Activated naive CD4-positive, alpha-beta T cell treated with anti-CD3 and anti-CD28 coated beads, Interleukin-2, amount 10 ng/mL, durations not matched to agents 7 days and 5 days (primary cell): ENCODE results near the gene ARSJ.

Experiments used
- CTCF ChIA-PET: fragments of 350-600 bp; sonication (Branson Sonifier 250); formaldehyde crosslinking; loops from one replicate; lab custom pipeline; 2021; ENCODE audit warnings: antibody characterized with exemption; lab: Charles Lee
- DNase-seq: peaks from one replicate; pipeline ENCODE4 v3.0.0-alpha.2; 2020
- H3K27ac Mint-ChIP-seq: one replicate; pipeline ENCODE4 v1.8.0; 2021; ENCODE audit warnings: mild to moderate bottlenecking, moderate library complexity, mixed read lengths
- H3K27me3 Mint-ChIP-seq: one replicate; pipeline ENCODE4 v1.8.0; 2021; ENCODE audit warnings: mild to moderate bottlenecking, mixed read lengths
- H3K36me3 Mint-ChIP-seq: one replicate; pipeline ENCODE4 v1.8.0; 2021; ENCODE audit warnings: mixed read lengths
- H3K4me1 Mint-ChIP-seq: one replicate; pipeline ENCODE4 v1.8.0; 2021; ENCODE audit warnings: mixed read lengths
- H3K4me3 Mint-ChIP-seq: one replicate; pipeline ENCODE4 v1.8.0; 2021; ENCODE audit warnings: mild to moderate bottlenecking, moderate library complexity, mixed read lengths
- H3K9me3 Mint-ChIP-seq: one replicate; pipeline ENCODE4 v1.8.0; 2021; ENCODE audit warnings: mixed read lengths

ARSJ gene

DNA sequence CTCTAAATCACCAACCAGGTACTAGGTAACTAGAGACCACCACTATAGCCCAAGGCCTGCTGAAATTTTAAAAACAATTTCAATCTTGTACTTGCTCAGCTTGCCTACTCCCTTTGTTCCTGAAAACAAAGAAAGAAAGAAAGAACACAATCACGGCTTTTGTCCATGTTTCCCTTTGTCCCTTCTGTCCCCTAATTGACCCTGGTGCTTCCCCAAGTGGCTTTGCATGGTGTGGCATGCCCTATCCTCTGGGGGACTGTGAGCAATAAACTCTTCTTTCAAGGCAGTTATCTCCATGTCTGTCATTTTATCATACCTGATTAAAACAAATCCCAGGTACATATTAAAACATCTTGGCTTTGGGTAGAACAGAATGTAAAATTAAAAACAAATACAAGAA is 94.8 kb downstream of the ARSJ start:
- Mint-ChIP-seq H3K27me3 (no peaks in the 10 kb centered on the region), H3K36me3 (no peaks in the 10 kb centered on the region), H3K9me3 (peaks cover under 1% of the 10 kb centered on the region), H3K4me1 (no peaks in the 10 kb centered on the region), H3K4me3 (no peak overlapping the region), H3K27ac (no peak overlapping the region)
- DNase-seq: no peak
- CTCF ChIA-PET: interaction anchor here (0.6 kb wide), 1 partner anchor 493 kb away, joined by 3 read pairs; no protein-coding TSS in a partner anchor

DNA sequence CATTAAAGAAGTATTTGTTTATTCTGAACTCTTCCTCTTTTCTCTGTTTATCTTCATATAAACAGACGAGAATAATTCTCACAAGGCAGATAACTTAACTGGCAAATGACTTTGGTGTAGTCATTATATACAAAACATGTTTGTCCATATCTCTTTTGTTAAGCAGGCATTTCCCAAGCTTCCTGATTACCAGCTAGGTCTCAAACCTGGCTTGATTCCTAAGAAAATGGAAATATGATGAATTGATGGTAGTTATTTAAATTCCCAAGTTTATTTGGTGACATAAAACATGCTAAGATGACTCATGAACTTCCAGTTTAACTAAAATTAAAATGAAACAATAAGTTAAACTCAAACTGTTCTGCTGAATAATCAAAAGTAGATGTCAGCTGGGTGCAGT is 96.8 kb downstream of the ARSJ start:
- Mint-ChIP-seq H3K36me3 (no peaks in the 10 kb centered on the region), H3K27me3 (no peaks in the 10 kb centered on the region), H3K4me1 (no peaks in the 10 kb centered on the region), H3K9me3 (no peaks in the 10 kb centered on the region), H3K27ac (no peak overlapping the region), H3K4me3 (no peak overlapping the region)
- DNase-seq: no peak
- CTCF ChIA-PET: no interaction called here

DNA sequence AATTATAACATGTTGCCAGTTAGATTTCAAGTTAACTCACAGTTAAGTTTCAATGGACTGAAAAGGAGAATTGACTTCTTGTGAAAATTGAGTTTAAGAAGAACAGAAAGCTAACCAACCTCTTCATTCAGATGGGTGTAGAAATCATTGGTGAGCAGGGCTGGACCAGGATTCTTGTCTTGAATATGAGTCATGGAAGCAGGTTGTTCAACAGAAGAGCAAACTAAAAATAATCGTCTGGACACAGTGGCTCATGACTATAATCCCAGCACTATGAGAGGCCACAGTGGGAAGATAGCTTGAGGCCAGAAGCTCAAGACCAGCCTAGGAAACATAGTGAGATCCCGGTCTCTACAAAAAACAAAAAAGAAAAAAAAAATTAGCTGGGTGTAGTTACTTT is 98.2 kb downstream of the ARSJ start:
- H3K27me3 Mint-ChIP-seq: no peaks in the 10 kb centered on the region
- H3K9me3 Mint-ChIP-seq: no peaks in the 10 kb centered on the region
- H3K36me3 Mint-ChIP-seq: no peaks in the 10 kb centered on the region
- H3K27ac Mint-ChIP-seq: no peak overlapping the region
- CTCF ChIA-PET: no interaction called here
- no peak for DNase-seq
- H3K4me1 Mint-ChIP-seq: no peaks in the 10 kb centered on the region
- no peak overlapping the region for H3K4me3 Mint-ChIP-seq

DNA sequence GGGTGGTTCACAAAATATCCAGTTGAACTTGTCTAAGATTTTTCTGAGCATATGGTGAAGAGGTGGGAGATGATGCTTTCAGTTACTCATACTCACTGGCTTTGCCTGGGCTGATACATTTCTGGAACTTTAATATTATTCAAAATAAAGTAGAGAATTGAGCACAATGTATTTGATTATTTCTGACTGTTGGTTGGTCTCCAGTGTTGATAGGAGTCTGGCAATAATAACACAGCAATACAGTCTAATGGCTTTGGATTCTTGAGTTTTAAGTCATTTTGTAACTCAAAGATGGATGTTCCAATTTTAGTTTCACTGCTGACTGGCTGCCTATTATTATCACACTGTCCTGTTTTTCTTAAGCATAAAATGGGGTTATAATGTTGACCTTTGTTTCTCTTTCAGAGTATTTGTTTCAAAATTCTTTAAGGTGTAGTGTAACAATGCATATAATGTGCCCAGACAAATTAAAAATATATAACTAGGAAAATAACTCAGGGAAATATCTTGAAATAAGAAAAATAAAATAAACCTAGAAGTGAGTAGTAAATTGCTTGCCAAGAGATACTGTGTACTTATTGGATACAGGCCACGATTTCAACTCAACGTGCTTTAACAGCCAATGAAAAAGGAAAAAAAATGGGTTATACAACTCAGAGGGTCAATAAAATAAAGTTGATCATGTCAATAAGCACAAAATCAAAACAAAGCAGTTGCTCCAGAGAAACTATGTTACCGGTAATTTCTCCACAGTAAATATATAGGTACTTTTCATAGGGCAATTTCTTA is 99.0 kb downstream of the ARSJ start:
- Mint-ChIP-seq H3K4me3 (no peak overlapping the region), H3K36me3 (no peaks in the 10 kb centered on the region), H3K27ac (no peak overlapping the region), H3K9me3 (no peaks in the 10 kb centered on the region), H3K27me3 (no peaks in the 10 kb centered on the region), H3K4me1 (no peaks in the 10 kb centered on the region)
- CTCF ChIA-PET: no interaction called here
- DNase-seq: no peak

DNA sequence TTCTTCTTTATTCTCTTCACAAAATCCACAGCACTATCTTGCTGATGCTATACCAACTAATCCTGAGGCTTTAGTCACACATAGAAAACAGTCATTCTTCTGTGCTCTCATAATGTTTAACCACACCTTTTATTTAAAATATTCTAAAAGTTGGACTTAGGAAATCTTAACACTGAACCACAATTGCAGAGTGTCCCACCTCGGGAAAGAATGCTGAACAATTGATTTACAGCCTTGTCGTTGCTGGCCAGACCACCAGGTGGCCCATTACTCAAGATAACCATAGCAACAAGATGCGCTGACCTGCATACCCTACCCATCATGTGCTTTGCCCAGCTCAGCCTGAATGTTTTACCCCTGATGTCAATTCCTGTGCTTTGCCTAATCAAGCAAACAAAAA is 100.8 kb downstream of the ARSJ start:
- no peaks in the 10 kb centered on the region for H3K36me3 Mint-ChIP-seq
- CTCF ChIA-PET: no interaction called here
- no peaks in the 10 kb centered on the region for H3K27me3 Mint-ChIP-seq
- no peak overlapping the region for H3K4me3 Mint-ChIP-seq
- H3K4me1 Mint-ChIP-seq: peaks cover 2% of the 10 kb centered on the region
- no peaks in the 10 kb centered on the region for H3K9me3 Mint-ChIP-seq
- no peak for DNase-seq
- H3K27ac Mint-ChIP-seq: no peak overlapping the region

DNA sequence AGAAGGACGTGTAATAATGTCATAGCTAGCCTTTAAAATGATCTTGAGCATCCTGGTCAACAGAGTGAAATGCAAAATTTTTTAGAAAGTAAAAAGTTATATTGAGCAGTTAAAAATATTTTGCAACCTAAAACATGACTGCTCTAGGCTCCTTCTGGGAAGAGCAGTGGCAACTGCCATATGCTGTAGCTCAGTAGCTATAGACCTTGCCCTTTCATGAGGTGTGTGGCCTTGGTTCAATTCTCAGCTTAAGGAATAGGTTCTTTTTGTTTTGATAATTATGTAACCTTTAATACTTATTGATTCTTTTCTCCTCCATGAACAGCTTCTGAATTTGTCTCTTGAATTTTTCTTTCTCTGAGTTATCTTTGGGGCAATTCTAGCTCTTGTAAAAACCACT is 105.0 kb downstream of the ARSJ start:
- peaks cover 7% of the 10 kb centered on the region for H3K36me3 Mint-ChIP-seq
- peaks cover 11% of the 10 kb centered on the region for H3K9me3 Mint-ChIP-seq
- CTCF ChIA-PET: no interaction called here

DNA sequence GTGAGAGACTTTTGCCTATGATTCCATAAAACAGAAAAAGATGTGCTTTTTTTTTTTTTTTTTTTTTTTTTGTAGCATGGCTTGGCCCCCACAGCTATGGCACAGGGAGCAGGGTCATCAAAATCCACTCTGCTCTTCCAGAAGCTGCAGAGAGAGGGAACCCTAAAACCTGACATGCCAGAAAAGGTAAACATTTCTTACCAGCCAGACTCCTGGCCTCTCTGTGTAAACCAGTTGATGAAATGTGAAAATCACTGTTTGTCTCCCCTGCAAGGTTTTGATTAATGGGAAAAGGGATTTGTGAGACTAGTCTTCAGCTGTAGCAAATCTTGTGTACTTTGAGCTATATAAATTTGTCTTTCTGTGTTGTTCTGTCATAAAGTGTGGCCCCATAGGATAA is 105.9 kb downstream of the ARSJ start:
- Mint-ChIP-seq H3K4me1 (peaks cover 9% of the 10 kb centered on the region), H3K4me3 (no peak overlapping the region), H3K36me3 (peaks cover 7% of the 10 kb centered on the region), H3K27ac (no peak overlapping the region), H3K9me3 (peaks cover 11% of the 10 kb centered on the region), H3K27me3 (no peaks in the 10 kb centered on the region)
- DNase-seq: no peak
- CTCF ChIA-PET: no interaction called here

More for the DNA sequence above, 105.0 kb downstream of the ARSJ start:
- Mint-ChIP-seq H3K27me3 (no peaks in the 10 kb centered on the region), H3K4me1 (peaks cover 9% of the 10 kb centered on the region), H3K4me3 (no peak overlapping the region), H3K27ac (no peak overlapping the region)
- no peak for DNase-seq

DNA sequence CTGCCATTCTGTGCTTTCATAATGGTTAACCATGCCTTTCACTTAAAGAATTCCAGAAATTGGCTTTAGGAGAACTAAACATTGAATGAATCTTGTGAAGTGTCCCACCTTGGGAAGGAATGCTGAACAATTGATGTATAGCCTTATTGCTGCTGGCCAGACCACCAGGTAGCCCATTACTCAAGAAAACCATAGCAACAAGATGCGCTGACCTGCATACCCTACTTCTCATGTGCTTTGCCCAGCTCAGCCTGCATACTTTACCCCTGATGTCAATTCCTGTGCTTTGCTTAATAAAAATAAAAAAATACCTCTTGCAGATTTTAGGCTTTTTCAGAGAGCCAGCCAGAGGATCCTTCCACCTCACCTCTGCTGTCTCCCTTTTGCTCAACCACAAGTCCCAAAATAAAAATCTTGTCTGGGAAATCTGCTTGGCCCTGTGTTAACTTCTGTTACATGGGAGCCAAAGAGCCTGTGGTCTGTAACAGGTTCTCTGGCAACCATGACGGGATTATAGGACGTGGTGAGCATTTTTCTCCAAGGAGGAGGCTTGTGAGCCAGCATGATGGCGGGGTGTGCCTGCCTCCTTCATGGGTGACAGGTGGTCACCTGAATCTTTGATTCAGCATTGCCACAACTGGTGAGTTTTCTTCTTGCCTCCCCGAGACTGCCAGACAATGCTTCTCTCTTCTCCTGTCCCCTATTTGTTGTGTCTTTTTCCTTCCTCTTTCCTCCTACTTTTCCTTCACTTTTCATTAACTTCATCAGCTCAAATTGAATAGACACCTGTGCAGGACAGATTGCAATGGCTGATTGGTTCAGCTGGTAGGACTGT is 106.8 kb downstream of the ARSJ start:
- no peak overlapping the region for H3K4me3 Mint-ChIP-seq

DNA sequence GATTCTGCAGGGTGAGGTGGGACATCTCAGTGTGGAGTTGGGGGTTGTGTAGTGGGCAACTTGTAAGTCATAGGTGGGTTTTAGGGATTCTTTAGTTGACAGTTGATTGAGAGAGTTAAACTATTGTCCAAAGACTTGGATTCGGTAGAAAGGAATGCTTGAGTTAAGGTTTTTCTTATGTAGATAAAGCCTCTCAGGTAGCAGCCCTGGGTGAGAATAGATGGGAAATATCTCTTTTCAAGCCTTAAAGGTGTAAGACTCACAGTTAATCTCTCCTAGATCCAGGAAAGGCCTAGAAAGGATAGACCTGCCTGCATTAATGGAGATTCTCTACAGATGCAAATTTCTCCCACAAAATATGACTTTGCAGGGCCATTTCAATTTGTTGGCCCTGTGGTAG is 108.4 kb downstream of the ARSJ start:
- Mint-ChIP-seq H3K4me3 (no peak overlapping the region), H3K27me3 (no peaks in the 10 kb centered on the region), H3K36me3 (peaks cover 7% of the 10 kb centered on the region), H3K9me3 (peaks cover 11% of the 10 kb centered on the region), H3K4me1 (peaks cover 9% of the 10 kb centered on the region), H3K27ac (no peak overlapping the region)
- CTCF ChIA-PET: no interaction called here
- no peak for DNase-seq

More for the DNA sequence above, 106.8 kb downstream of the ARSJ start:
- Mint-ChIP-seq H3K36me3 (peaks cover 7% of the 10 kb centered on the region), H3K4me1 (peaks cover 9% of the 10 kb centered on the region), H3K27me3 (no peaks in the 10 kb centered on the region), H3K27ac (no peak overlapping the region), H3K9me3 (peaks cover 11% of the 10 kb centered on the region)
- DNase-seq: no peak
- CTCF ChIA-PET: no interaction called here

DNA sequence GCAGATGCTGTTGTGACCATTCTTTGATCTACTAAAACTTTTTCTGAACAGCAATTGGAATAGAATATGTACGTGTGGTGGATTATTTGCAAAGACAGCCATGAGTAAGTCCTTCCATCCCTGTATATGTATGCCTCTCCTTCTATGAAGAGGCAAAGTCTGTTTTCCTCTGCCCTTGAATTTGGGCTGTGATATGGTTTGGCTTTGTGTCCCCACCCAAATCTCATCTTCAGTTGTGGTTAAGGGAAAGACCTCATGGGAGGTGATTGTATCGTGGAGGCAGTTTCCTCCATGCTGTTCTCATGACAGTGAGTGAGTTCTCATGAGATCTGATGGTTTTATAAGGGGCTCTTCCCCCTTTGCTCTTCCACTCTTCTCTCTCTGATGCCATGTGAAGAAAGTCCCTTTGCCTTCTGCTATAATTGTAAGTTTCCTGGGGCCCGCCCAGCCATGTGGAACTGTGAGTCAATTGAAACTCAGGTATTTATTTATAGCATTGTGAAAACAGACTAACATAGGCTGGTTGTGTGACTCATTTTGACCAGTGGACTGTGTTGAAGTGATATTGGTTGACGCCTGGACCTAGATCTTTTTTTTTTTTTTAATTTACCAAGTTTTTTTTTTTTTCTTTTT is 109.6 kb downstream of the ARSJ start:
- Mint-ChIP-seq H3K9me3 (peaks cover 11% of the 10 kb centered on the region), H3K36me3 (peaks cover 7% of the 10 kb centered on the region), H3K27ac (no peak overlapping the region), H3K27me3 (no peaks in the 10 kb centered on the region), H3K4me3 (no peak overlapping the region), H3K4me1 (peaks cover 9% of the 10 kb centered on the region)
- CTCF ChIA-PET: no interaction called here
- DNase-seq: peak; percentile 31

DNA sequence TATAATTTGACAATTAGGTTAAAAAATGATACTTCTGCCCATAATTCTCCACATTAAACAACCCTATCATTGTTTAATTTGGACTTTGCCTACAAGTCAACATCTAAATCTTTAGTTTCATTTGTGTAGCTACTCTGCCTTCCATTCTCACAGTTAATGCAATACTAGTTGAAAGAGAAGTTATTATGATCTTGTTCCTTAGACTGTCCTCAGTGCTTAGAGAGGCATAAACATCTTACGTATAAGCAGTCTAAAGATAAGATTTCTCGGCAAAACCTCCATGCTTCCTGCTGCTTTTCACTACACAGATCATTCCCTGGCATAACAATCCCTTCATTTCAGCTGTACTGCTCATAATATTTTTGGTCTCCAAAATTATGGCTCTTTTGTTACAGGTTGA is 112.8 kb downstream of the ARSJ start:
- no peak overlapping the region for H3K4me3 Mint-ChIP-seq
- H3K27ac Mint-ChIP-seq: no peak overlapping the region
- no peak for DNase-seq
- H3K9me3 Mint-ChIP-seq: peaks cover 11% of the 10 kb centered on the region
- CTCF ChIA-PET: no interaction called here
- peaks cover 7% of the 10 kb centered on the region for H3K36me3 Mint-ChIP-seq
- peaks cover 6% of the 10 kb centered on the region for H3K4me1 Mint-ChIP-seq
- H3K27me3 Mint-ChIP-seq: no peaks in the 10 kb centered on the region

DNA sequence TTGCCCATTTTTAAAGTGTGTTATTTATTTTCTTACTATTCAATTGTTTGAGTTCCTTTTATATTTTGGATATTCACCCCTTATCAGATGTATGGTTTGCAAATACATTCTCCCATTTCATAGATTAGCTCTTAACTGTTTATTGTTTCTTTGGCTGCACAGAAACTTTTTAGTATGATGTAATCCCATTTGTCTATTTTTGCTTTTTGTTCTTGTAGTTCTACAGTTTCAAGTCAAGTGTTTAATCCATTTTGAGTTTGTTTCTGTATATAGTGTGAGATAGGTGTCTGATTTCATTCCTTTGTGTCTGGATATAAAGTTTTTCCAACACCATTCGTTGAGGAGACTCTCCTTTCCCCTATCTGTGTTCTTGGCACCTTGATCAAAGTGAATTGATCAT is 120.5 kb downstream of the ARSJ start:
- Mint-ChIP-seq H3K4me3 (no peak overlapping the region), H3K36me3 (no peaks in the 10 kb centered on the region), H3K27ac (no peak overlapping the region), H3K27me3 (no peaks in the 10 kb centered on the region), H3K4me1 (no peaks in the 10 kb centered on the region), H3K9me3 (no peaks in the 10 kb centered on the region)
- no peak for DNase-seq
- CTCF ChIA-PET: no interaction called here

DNA sequence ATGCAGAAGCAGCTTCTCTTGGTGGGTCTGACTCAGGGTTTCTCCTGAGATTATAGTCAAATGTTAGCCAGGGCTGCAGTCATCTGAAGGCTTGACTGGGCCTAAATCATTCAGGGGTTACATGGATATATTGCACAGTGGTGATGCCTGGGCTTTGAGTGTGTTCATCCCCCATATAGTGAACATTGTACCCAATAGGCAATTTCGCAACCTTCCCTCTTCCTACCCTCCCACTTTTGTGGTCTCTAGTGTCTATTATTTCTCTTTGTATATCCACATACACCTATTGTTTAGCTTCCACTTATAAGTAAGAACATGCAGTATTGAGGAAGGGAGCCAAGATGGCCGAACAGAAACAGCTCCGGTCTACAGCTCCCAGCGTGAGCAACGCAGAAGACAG is 127.6 kb downstream of the ARSJ start:
- Mint-ChIP-seq H3K4me3 (no peak overlapping the region), H3K27ac (no peak overlapping the region), H3K36me3 (no peaks in the 10 kb centered on the region), H3K9me3 (no peaks in the 10 kb centered on the region), H3K27me3 (no peaks in the 10 kb centered on the region), H3K4me1 (no peaks in the 10 kb centered on the region)
- no peak for DNase-seq
- CTCF ChIA-PET: no interaction called here
